Left ventricle myocardium inferior (tissue), 1 donor: Measurements from ENCODE around the gene GET4. TPM values are rescaled to one million over a fixed set of nuclear protein-coding genes. Genes with fewer than 3 reads are reported as not detected.
"Not testable (repeated sequence)": the region's sequence is repeated elsewhere in the genome, so short reads cannot be mapped to it uniquely, and the experiment has no call there.

Experiments
- DNase-seq: peaks from one replicate; pipeline ENCODE4 v3.0.0-alpha.2; 2020
- H3K27ac ChIP-seq: fragments of 200-600 bp; replicated peaks from 2 replicates; pipeline ENCODE4 v1.8.0; 2021
- H3K27me3 ChIP-seq: fragments of 200-600 bp; 2 replicates; pipeline ENCODE4 v1.8.0; 2021; ENCODE audit warnings: low read depth
- H3K36me3 ChIP-seq: fragments of 200-600 bp; 2 replicates; pipeline ENCODE4 v1.8.0; 2021
- H3K4me1 ChIP-seq: fragments of 200-600 bp; 2 replicates; pipeline ENCODE4 v1.8.0; 2021
- H3K4me3 ChIP-seq: fragments of 200-600 bp; 2 replicates; pipeline ENCODE4 v1.8.0; 2021; ENCODE audit warnings: mild to moderate bottlenecking, moderate library complexity
- H3K9me3 ChIP-seq: fragments of 200-600 bp; replicated peaks from 2 replicates; pipeline ENCODE4 v1.8.0; 2021
- intact Hi-C: fragments of 100-400 bp; cut with micrococcal nuclease; formaldehyde crosslinking; loops from one replicate; pipeline ENCODE4 v1.11.0; 2022
- total RNA-seq: library from RNA; stranded (reverse); fragmentation: NEBNext Ultra II Directional; extraction: Animal tissue kit (Norgen Biotek cat#: 25700); gene quantifications from one replicate; pipeline ENCODE4 v1.2.1, GENCODE V29; 2021
- TF ChIP-seq, protein P1 (sequence below): fragments of 200-600 bp; IDR thresholded peaks from 2 replicates; pipeline ENCODE4 v1.8.0; 2021; ENCODE audit warnings: antibody characterized with exemption, mild to moderate bottlenecking, borderline replicate concordance
- donor health status: DM: no; HTN: yes; CAD: no; lungs with severe emphysema.

GET4 gene
- total RNA-seq, 1 donor from 2014 or later = 22.9 TPM

DNA sequence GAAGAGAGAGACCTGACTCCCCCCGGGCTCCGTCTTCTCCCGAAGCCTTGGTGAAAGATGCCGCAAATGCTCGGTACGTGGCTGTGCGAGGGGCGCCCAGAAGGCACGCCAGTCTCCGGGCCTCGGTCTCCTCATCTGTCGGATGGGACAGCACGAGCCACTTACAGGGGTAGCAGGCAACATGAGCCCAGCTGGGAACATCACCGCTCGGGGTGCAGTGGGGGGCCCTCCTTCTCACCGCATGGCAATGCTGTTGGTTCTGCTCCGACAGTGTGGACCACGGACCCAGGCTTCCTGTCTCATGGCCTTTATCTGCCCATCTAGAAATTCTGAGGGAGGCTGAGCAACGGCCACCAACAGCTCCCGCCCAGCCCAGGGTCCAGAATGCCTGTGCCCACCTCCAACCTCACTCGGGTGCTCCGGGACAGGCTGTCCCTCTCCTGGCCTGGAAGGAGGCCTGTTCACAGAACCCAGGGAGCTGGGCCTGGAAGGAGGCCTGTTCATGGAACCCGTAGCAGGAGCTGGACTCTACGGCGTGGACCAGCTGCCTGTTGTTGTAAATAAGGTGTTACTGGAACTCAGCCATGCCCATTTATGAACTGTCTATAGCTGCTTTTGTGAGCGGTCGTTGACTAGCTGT, 62.3 kb downstream of the GET4 start:
- intact Hi-C loops = no loop called here
- H3K4me1 ChIP-seq = no peaks in the 10 kb centered on the region
- no peak overlapping the region for H3K4me3 ChIP-seq
- peaks cover 12% of the 10 kb centered on the region for H3K9me3 ChIP-seq
- peaks cover 7% of the 10 kb centered on the region for H3K27me3 ChIP-seq
- TF ChIP-seq, protein P1, sequence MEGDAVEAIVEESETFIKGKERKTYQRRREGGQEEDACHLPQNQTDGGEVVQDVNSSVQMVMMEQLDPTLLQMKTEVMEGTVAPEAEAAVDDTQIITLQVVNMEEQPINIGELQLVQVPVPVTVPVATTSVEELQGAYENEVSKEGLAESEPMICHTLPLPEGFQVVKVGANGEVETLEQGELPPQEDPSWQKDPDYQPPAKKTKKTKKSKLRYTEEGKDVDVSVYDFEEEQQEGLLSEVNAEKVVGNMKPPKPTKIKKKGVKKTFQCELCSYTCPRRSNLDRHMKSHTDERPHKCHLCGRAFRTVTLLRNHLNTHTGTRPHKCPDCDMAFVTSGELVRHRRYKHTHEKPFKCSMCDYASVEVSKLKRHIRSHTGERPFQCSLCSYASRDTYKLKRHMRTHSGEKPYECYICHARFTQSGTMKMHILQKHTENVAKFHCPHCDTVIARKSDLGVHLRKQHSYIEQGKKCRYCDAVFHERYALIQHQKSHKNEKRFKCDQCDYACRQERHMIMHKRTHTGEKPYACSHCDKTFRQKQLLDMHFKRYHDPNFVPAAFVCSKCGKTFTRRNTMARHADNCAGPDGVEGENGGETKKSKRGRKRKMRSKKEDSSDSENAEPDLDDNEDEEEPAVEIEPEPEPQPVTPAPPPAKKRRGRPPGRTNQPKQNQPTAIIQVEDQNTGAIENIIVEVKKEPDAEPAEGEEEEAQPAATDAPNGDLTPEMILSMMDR = no peak
- no peak for DNase-seq
- H3K27ac ChIP-seq = no peak overlapping the region
- no peaks in the 10 kb centered on the region for H3K36me3 ChIP-seq

- Histone ChIP-seq H3K27ac (no peak overlapping the region), H3K4me1 (no peaks in the 10 kb centered on the region), H3K36me3 (no peaks in the 10 kb centered on the region), H3K27me3 (peaks cover 3% of the 10 kb centered on the region), H3K9me3 (peaks cover 12% of the 10 kb centered on the region), H3K4me3 (no peak overlapping the region)
- intact Hi-C loops = no loop called here
- TF ChIP-seq, protein P1 = no peak
- no peak for DNase-seq
Measured at GRCh38 chr7:939843-940242, 63.5 kb downstream of the GET4 start.

DNA sequence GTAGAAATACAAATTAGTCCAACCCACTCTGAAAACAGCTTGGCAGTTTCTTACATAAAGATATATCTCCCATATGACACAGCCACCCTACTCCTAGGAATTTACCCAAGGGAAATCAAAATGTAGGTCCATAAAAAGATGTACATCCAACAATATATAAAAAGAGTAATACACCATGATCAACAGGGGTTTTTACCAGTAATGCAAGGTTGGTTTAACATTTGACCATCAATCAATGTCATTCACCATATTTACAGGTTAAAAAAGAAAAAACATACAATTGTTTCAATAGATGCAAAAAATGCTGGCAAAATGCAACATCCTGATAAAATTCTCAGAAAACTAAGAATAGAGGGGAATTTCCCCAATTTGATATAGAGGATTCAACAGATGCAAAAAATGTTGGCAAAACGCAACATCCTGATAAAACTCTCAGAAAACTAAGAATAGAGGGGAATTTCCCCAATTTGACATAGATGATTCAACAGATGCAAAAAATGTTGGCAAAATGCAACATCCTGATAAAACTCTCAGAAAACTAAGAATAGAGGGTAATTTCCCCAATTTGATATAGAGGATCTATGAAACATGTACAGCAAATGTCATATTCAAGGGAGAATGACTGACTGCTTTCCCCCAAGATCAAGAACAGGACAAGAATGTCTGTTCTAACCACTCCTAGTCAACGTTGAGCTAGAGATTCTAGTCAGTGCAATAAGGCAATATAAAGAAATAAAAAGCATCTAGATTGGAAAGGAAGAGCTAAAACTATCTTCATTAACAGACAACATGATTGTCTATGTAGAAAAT, 64.5 kb downstream of the GET4 start:
- intact Hi-C loops = no loop called here
- DNase-seq = no peak
- Histone ChIP-seq H3K27ac (no peak overlapping the region), H3K4me3 (no peak overlapping the region), H3K36me3 (no peaks in the 10 kb centered on the region), H3K9me3 (peaks cover 12% of the 10 kb centered on the region), H3K27me3 (peaks cover 4% of the 10 kb centered on the region), H3K4me1 (no peaks in the 10 kb centered on the region)
- TF ChIP-seq, protein P1 = no peak

GRCh38 chr7:943793-944192, 67.4 kb downstream of the GET4 start:
- H3K4me3 ChIP-seq, DNase-seq, intact Hi-C loops, H3K27ac ChIP-seq, H3K4me1 ChIP-seq, H3K36me3 ChIP-seq: not testable (repeated sequence)
- peaks cover 27% of the 10 kb centered on the region for H3K27me3 ChIP-seq
- peaks cover 12% of the 10 kb centered on the region for H3K9me3 ChIP-seq

DNA sequence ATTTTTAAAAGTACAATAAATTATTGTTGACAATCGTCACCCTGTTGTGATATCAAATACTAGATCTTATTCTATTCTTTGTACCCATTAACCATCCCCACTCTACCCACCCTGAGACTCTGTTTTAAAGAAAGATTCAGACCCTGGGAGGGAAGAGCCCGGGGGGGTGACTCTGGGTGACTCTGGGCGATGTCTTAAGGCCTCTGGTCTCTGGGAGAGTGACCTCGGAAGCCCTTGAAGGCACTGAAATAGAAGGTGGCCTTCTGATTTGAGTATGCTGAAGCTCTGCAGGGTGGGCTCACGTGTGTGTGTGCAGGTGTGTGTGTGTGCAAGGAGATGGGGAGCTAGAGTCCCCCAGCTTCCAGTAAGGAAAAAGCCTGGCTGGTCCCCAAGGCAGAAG, 68.4 kb downstream of the GET4 start:
- intact Hi-C loops = no loop called here
- H3K9me3 ChIP-seq = peaks cover 12% of the 10 kb centered on the region
- no peaks in the 10 kb centered on the region for H3K4me1 ChIP-seq
- H3K36me3 ChIP-seq = no peaks in the 10 kb centered on the region
- TF ChIP-seq, protein P1 = no peak
- no peak for DNase-seq
- H3K27ac ChIP-seq = no peak overlapping the region
- H3K27me3 ChIP-seq = peaks cover 36% of the 10 kb centered on the region
- no peak overlapping the region for H3K4me3 ChIP-seq

DNA sequence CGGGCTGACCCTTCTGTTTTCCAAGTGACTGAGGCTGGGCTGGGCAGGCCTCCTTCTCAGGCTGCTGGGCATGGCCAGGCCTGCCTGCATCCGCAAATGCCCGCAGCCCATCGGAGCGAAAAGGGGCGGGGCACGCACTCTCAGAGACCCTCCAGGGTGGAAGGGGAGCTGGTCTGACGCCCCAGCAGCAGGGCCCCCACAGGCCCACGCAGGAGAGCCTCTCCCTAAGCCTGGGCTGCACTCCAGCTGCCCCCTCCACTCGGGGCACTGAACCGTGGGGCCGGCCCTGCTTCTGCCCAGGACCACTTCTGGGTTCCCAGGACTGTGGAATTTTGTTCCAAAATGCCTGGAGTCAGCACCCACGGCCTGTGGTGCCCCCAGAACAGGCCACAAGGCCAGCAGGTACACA, 68.8 kb downstream of the GET4 start:
- TF ChIP-seq, protein P1 = no peak
- intact Hi-C loops = no loop called here
- H3K27me3 ChIP-seq = peaks cover 37% of the 10 kb centered on the region
- peaks cover 12% of the 10 kb centered on the region for H3K9me3 ChIP-seq
- H3K36me3 ChIP-seq = no peaks in the 10 kb centered on the region
- no peaks in the 10 kb centered on the region for H3K4me1 ChIP-seq
- H3K4me3 ChIP-seq = no peak overlapping the region
- H3K27ac ChIP-seq = no peak overlapping the region
- DNase-seq = no peak
